ENCODE results near the gene KANSL1. TPM values are rescaled to one million over a fixed set of nuclear protein-coding genes. Genes with fewer than 3 reads are reported as not detected.

Gene KANSL1
- total RNA-seq, 1 experiment from 2014 or later, result 83.0 TPM

GRCh38 chr17:46039592-46040186 is 153.5 kb downstream of the KANSL1 start:
- Mint-ChIP-seq H3K27me3 (ENCODE audit: insufficient read depth, unreplicated experiment) (no peaks in the 10 kb centered on the region), H3K4me1 (ENCODE audit: low read depth, unreplicated experiment) (peaks cover 8% of the 10 kb centered on the region), H3K4me3 (ENCODE audit: unreplicated experiment) (no peak overlapping the region), H3K36me3 (ENCODE audit: insufficient read depth, unreplicated experiment) (peaks cover 85% of the 10 kb centered on the region), H3K27ac (ENCODE audit: unreplicated experiment) (no peak overlapping the region), H3K9me3 (ENCODE audit: unreplicated experiment) (no peaks in the 10 kb centered on the region)
- no peak for DNase-seq
- BruUV-seq (replicated peaks), result no TSS peak
- no peak overlapping the region for H3K4me3 ChIP-seq (ENCODE audit: low read depth, low read length)
- H3K27me3 ChIP-seq (replicated peaks; ENCODE audit: control insufficient read depth, insufficient read depth, low read length), result no peaks in the 10 kb centered on the region
- H3K4me1 ChIP-seq, result no peaks in the 10 kb centered on the region
- TF ChIP-seq CTCF (IDR thresholded peaks at IDR 0.05; ENCODE audit: insufficient read depth in 1 of 2, low read depth in 1 of 2, low read length in 1 of 2, severe bottlenecking in 1 of 2, unreplicated experiment in 1 of 2), result no peak
- POLR2A ChIA-PET, result interaction anchor here (0.5 kb wide), 1 partner anchor 93 kb away, joined by 3 read pairs; no protein-coding TSS in a partner anchor
- H3K9me3 ChIP-seq, result no peaks in the 10 kb centered on the region
- CTCF ChIA-PET, result interaction anchor here (1.1 kb wide), 1 partner anchor 173 kb away, joined by 3 read pairs; no protein-coding TSS in a partner anchor
- H3K36me3 ChIP-seq (ENCODE audit: control insufficient read depth, insufficient read depth, low read length), result peaks cover 14% of the 10 kb centered on the region
- intact Hi-C loops (cut with micrococcal nuclease; ENCODE audit: unreplicated experiment), result no loop called here

GRCh38 chr17:46038937-46039336 is 154.3 kb downstream of the KANSL1 start:
- no peaks in the 10 kb centered on the region for H3K9me3 ChIP-seq
- no peak for TF ChIP-seq CTCF (IDR thresholded peaks at IDR 0.05; ENCODE audit: insufficient read depth in 1 of 2, low read depth in 1 of 2, low read length in 1 of 2, severe bottlenecking in 1 of 2, unreplicated experiment in 1 of 2)
- no peaks in the 10 kb centered on the region for H3K27me3 Mint-ChIP-seq (ENCODE audit: insufficient read depth, unreplicated experiment)
- H3K36me3 ChIP-seq (ENCODE audit: control insufficient read depth, insufficient read depth, low read length), result peaks cover 14% of the 10 kb centered on the region
- no peak overlapping the region for H3K4me3 ChIP-seq (ENCODE audit: low read depth, low read length)
- intact Hi-C loops (cut with micrococcal nuclease; ENCODE audit: unreplicated experiment), result no loop called here
- CTCF ChIA-PET, result interaction anchor here (1.1 kb wide), 1 partner anchor 174 kb away, joined by 3 read pairs; no protein-coding TSS in a partner anchor
- no peak for DNase-seq
- H3K27ac Mint-ChIP-seq (ENCODE audit: unreplicated experiment), result no peak overlapping the region
- POLR2A ChIA-PET, result interaction anchor here (0.5 kb wide), 1 partner anchor 94 kb away, joined by 3 read pairs; no protein-coding TSS in a partner anchor
- H3K36me3 Mint-ChIP-seq (ENCODE audit: insufficient read depth, unreplicated experiment), result peaks cover 85% of the 10 kb centered on the region
- H3K4me3 Mint-ChIP-seq (ENCODE audit: unreplicated experiment), result no peak overlapping the region
- no peaks in the 10 kb centered on the region for H3K27me3 ChIP-seq (replicated peaks; ENCODE audit: control insufficient read depth, insufficient read depth, low read length)
- H3K4me1 ChIP-seq, result no peaks in the 10 kb centered on the region
- no peaks in the 10 kb centered on the region for H3K9me3 Mint-ChIP-seq (ENCODE audit: unreplicated experiment)
- H3K4me1 Mint-ChIP-seq (ENCODE audit: low read depth, unreplicated experiment), result peaks cover under 1% of the 10 kb centered on the region
- BruUV-seq (replicated peaks), result no TSS peak

GRCh38 chr17:46038414-46038813 is 154.8 kb downstream of the KANSL1 start:
- no peaks in the 10 kb centered on the region for H3K27me3 Mint-ChIP-seq (ENCODE audit: insufficient read depth, unreplicated experiment)
- H3K36me3 ChIP-seq (ENCODE audit: control insufficient read depth, insufficient read depth, low read length), result peaks cover 14% of the 10 kb centered on the region
- POLR2A ChIA-PET, result no interaction called here
- no peak overlapping the region for H3K4me3 Mint-ChIP-seq (ENCODE audit: unreplicated experiment)
- no peaks in the 10 kb centered on the region for H3K27me3 ChIP-seq (replicated peaks; ENCODE audit: control insufficient read depth, insufficient read depth, low read length)
- no peaks in the 10 kb centered on the region for H3K9me3 Mint-ChIP-seq (ENCODE audit: unreplicated experiment)
- H3K36me3 Mint-ChIP-seq (ENCODE audit: insufficient read depth, unreplicated experiment), result peaks cover 85% of the 10 kb centered on the region
- H3K27ac Mint-ChIP-seq (ENCODE audit: unreplicated experiment), result no peak overlapping the region
- no peak for DNase-seq
- no peaks in the 10 kb centered on the region for H3K4me1 Mint-ChIP-seq (ENCODE audit: low read depth, unreplicated experiment)
- no peak for TF ChIP-seq CTCF (IDR thresholded peaks at IDR 0.05; ENCODE audit: insufficient read depth in 1 of 2, low read depth in 1 of 2, low read length in 1 of 2, severe bottlenecking in 1 of 2, unreplicated experiment in 1 of 2)
- intact Hi-C loops (cut with micrococcal nuclease; ENCODE audit: unreplicated experiment), result no loop called here
- H3K9me3 ChIP-seq, result no peaks in the 10 kb centered on the region
- H3K4me1 ChIP-seq, result no peaks in the 10 kb centered on the region
- no peak overlapping the region for H3K4me3 ChIP-seq (ENCODE audit: low read depth, low read length)
- CTCF ChIA-PET, result interaction anchor here (0.7 kb wide), 1 partner anchor 155 kb away, joined by 4 read pairs; the partner anchor contains the start of gene KANSL1
- no TSS peak for BruUV-seq (replicated peaks)
